Adipocyte (in vitro differentiated cells): ENCODE results near the gene TK2.
"Not testable (repeated sequence)": the region's sequence is repeated elsewhere in the genome, so short reads cannot be mapped to it uniquely, and the experiment has no call there.

Experiments
- DNase-seq: peaks from one replicate; pipeline ENCODE4 v3.0.0-alpha.2; 2015; ENCODE audit warnings: low read depth
- H3K27me3 ChIP-seq: replicated peaks from 2 replicates; pipeline ENCODE4 v1.7.0; 2013; ENCODE audit warnings: mild to moderate bottlenecking, low read length, moderate library complexity; ENCODE audit not compliant: control insufficient read depth, insufficient read depth
- H3K36me3 ChIP-seq: 2 replicates; pipeline ENCODE4 v1.7.0; 2013; ENCODE audit warnings: low read length, mild to moderate bottlenecking, moderate library complexity; ENCODE audit not compliant: control insufficient read depth, insufficient read depth, severe bottlenecking
- H3K4me1 ChIP-seq: 2 replicates; pipeline ENCODE4 v1.7.0; 2013; ENCODE audit warnings: mild to moderate bottlenecking, low read length, moderate library complexity; ENCODE audit not compliant: control insufficient read depth, insufficient read depth
- H3K4me3 ChIP-seq: 2 replicates; pipeline ENCODE4 v1.7.0; 2013; ENCODE audit warnings: mild to moderate bottlenecking, low read length, moderate library complexity
- H3K9ac ChIP-seq: 2 replicates; pipeline ENCODE4 v1.7.0; 2013; ENCODE audit warnings: mild to moderate bottlenecking, low read length, moderate library complexity
- H3K9me3 ChIP-seq: 2 replicates; pipeline ENCODE4 v1.7.0; 2013; ENCODE audit warnings: mild to moderate bottlenecking, low read length, moderate library complexity; ENCODE audit not compliant: control insufficient read depth

The TK2 gene

GRCh38 chr16:66510298-66510697 is 39.6 kb downstream of the TK2 start:
- Histone ChIP-seq H3K36me3 (no peaks in the 10 kb centered on the region), H3K9ac (peak overlapping the region; percentile 78), H3K4me1 (peaks cover 46% of the 10 kb centered on the region), H3K9me3 (no peaks in the 10 kb centered on the region), H3K27me3 (no peaks in the 10 kb centered on the region), H3K4me3 (no peak overlapping the region)
- DNase-seq, result no peak

- no peaks in the 10 kb centered on the region for H3K36me3 ChIP-seq
- H3K9me3 ChIP-seq, result no peaks in the 10 kb centered on the region
- H3K4me1 ChIP-seq, result peaks cover 45% of the 10 kb centered on the region
- peak overlapping the region; percentile 15 for H3K9ac ChIP-seq
- H3K27me3 ChIP-seq, result no peaks in the 10 kb centered on the region
- no peak overlapping the region for H3K4me3 ChIP-seq
- DNase-seq, result no peak
Measured at GRCh38 chr16:66509576-66509975, 40.3 kb downstream of the TK2 start.

- no peaks in the 10 kb centered on the region for H3K27me3 ChIP-seq
- H3K9ac ChIP-seq, result no peak overlapping the region
- no peaks in the 10 kb centered on the region for H3K36me3 ChIP-seq
- peaks cover 47% of the 10 kb centered on the region for H3K4me1 ChIP-seq
- no peak for DNase-seq
- H3K4me3 ChIP-seq, result no peak overlapping the region
- no peaks in the 10 kb centered on the region for H3K9me3 ChIP-seq
Measured at GRCh38 chr16:66508914-66509496, 40.9 kb downstream of the TK2 start.

- Histone ChIP-seq H3K4me1 (peaks cover 53% of the 10 kb centered on the region), H3K27me3 (no peaks in the 10 kb centered on the region), H3K9ac (no peak overlapping the region), H3K4me3 (no peak overlapping the region), H3K36me3 (no peaks in the 10 kb centered on the region), H3K9me3 (no peaks in the 10 kb centered on the region)
- DNase-seq, result peak; percentile 51
Measured at GRCh38 chr16:66508248-66508913, 41.5 kb downstream of the TK2 start.

- no peak overlapping the region for H3K9ac ChIP-seq
- H3K4me1 ChIP-seq, result peaks cover 56% of the 10 kb centered on the region
- no peaks in the 10 kb centered on the region for H3K27me3 ChIP-seq
- H3K36me3 ChIP-seq, result no peaks in the 10 kb centered on the region
- no peak overlapping the region for H3K4me3 ChIP-seq
- H3K9me3 ChIP-seq, result no peaks in the 10 kb centered on the region
- DNase-seq, result no peak
Measured at GRCh38 chr16:66507731-66508239, 42.1 kb downstream of the TK2 start.

GRCh38 chr16:66503612-66504011 is 46.3 kb downstream of the TK2 start:
- H3K27me3 ChIP-seq, result no peaks in the 10 kb centered on the region
- peak overlapping the region; percentile 30 for H3K4me3 ChIP-seq
- no peaks in the 10 kb centered on the region for H3K9me3 ChIP-seq
- peaks cover 31% of the 10 kb centered on the region for H3K4me1 ChIP-seq
- peak overlapping the region; percentile 76 for H3K9ac ChIP-seq
- no peak for DNase-seq
- H3K36me3 ChIP-seq, result no peaks in the 10 kb centered on the region

- Histone ChIP-seq H3K9ac (peak overlapping the region; percentile 76), H3K27me3 (no peaks in the 10 kb centered on the region), H3K9me3 (no peaks in the 10 kb centered on the region), H3K36me3 (no peaks in the 10 kb centered on the region), H3K4me3 (peak overlapping the region; percentile 26), H3K4me1 (peaks cover 25% of the 10 kb centered on the region)
- DNase-seq, result no peak
Measured at GRCh38 chr16:66503030-66503429, 46.9 kb downstream of the TK2 start.

- H3K4me1 ChIP-seq, result peaks cover 21% of the 10 kb centered on the region
- H3K9me3 ChIP-seq, result no peaks in the 10 kb centered on the region
Measured at GRCh38 chr16:66502020-66502913, 47.7 kb downstream of the TK2 start.

GRCh38 chr16:66501563-66501962 is 48.4 kb downstream of the TK2 start:
- not testable (repeated sequence) for H3K4me3 ChIP-seq, DNase-seq, H3K36me3 ChIP-seq, H3K9me3 ChIP-seq, H3K9ac ChIP-seq, H3K27me3 ChIP-seq
- H3K4me1 ChIP-seq, result peaks cover 21% of the 10 kb centered on the region

More at GRCh38 chr16:66502020-66502913, 47.7 kb downstream of the TK2 start:
- no peaks in the 10 kb centered on the region for H3K36me3 ChIP-seq
- H3K27me3 ChIP-seq, result no peaks in the 10 kb centered on the region
- DNase-seq, result peak; percentile 60
- H3K9ac ChIP-seq, result peak overlapping the region; percentile 76
- H3K4me3 ChIP-seq, result peak overlapping the region; percentile 26

GRCh38 chr16:66497921-66498320 is 52.0 kb downstream of the TK2 start:
- not testable (repeated sequence) for H3K4me1 ChIP-seq, H3K27me3 ChIP-seq, H3K36me3 ChIP-seq, H3K9me3 ChIP-seq, H3K9ac ChIP-seq, H3K4me3 ChIP-seq, DNase-seq

GRCh38 chr16:66496226-66496625 is 53.7 kb downstream of the TK2 start:
- not testable (repeated sequence) for H3K4me1 ChIP-seq, H3K36me3 ChIP-seq, H3K4me3 ChIP-seq, DNase-seq, H3K9me3 ChIP-seq, H3K27me3 ChIP-seq, H3K9ac ChIP-seq
